Peyer's patch (tissue), 4 donors: ENCODE measurements around the gene KCNK18. TPM values are rescaled to one million over a fixed set of nuclear protein-coding genes. Genes with fewer than 3 reads are reported as not detected.

Experiments used
- DNase-seq, 3 donors: peaks; one replicate each; pipeline ENCODE4 v3.0.0-alpha.2; 2017 to 2019
- H3K27ac ChIP-seq, 4 donors: fragments of 200-600 bp; sonication (generic); one replicate each; pipeline ENCODE4 v1.5.1; 2016 to 2019
- H3K27me3 ChIP-seq, 2 donors: fragments of 200-600 bp; sonication (generic); one replicate each; pipeline ENCODE4 v1.5.1; 2019
- H3K36me3 ChIP-seq, 3 donors: fragments of 200-600 bp; sonication (generic); one replicate each; pipeline ENCODE4 v1.5.1; 2016 to 2019
- H3K4me1 ChIP-seq, 4 donors: fragments of 200-600 bp; sonication (generic); one replicate each; pipeline ENCODE4 v1.5.1; 2016 to 2019
- H3K4me3 ChIP-seq, 4 donors: fragments of 200-600 bp; sonication (generic); 1 replicate in 3 of 4; 2 replicates in 1 of 4; pipeline ENCODE4 v1.5.1; 2016 to 2019; ENCODE audit warnings: mild to moderate bottlenecking in 1 of 4
- H3K9me3 ChIP-seq, 4 donors: fragments of 200-600 bp; sonication (generic); one replicate each; pipeline ENCODE4 v1.5.1; 2016 to 2019; ENCODE audit warnings: mild to moderate bottlenecking in 1 of 4
- CTCF ChIP-seq, 6 experiments: fragments of 450-650 bp in 4 of 6; fragments of 200-600 bp in 2 of 6; sonication (generic) in 1 of 6; IDR thresholded peaks; one replicate each; pipeline ENCODE4 v1.5.1; 2017 to 2019; ENCODE audit warnings: antibody characterized with exemption in 6 of 6, mild to moderate bottlenecking in 3 of 6, moderate library complexity in 1 of 6
- POLR2A ChIP-seq, 2 donors: fragments of 450-650 bp; IDR thresholded peaks; one replicate each; pipeline ENCODE4 v1.5.1; 2017; ENCODE audit warnings: antibody characterized with exemption in 2 of 2, mild to moderate bottlenecking in 2 of 2, moderate library complexity in 2 of 2
- total RNA-seq, 4 donors: library from RNA; depleted of rRNA; stranded (reverse); fragments of >200 nt; gene quantifications; one replicate each; pipeline ENCODE4 v1.1.0, GENCODE V29; 2016

Gene KCNK18
- total RNA-seq, 4 donors from 2014 or later: not detected

- Histone ChIP-seq H3K4me1 (no peaks in the 10 kb centered on the region), H3K27me3 (no peaks in the 10 kb centered on the region), H3K36me3 (no peaks in the 10 kb centered on the region), H3K27ac (no peak overlapping the region), H3K9me3 (no peaks in the 10 kb centered on the region), H3K4me3 (no peak overlapping the region)
- TF ChIP-seq CTCF (IDR thresholded peaks at IDR 0.05) (no peak), POLR2A (IDR thresholded peaks at IDR 0.05) (no peak)
- no peak for DNase-seq
Observed at GRCh38 chr10:117204316-117204715, 7.0 kb downstream of the KCNK18 start.

GRCh38 chr10:117212176-117212575, 14.9 kb downstream of the KCNK18 start:
- DNase-seq: no peak
- Histone ChIP-seq H3K27ac (no peak overlapping the region), H3K36me3 (no peaks in the 10 kb centered on the region), H3K9me3 (peaks cover 0 to 6% (median 2%) of the 10 kb centered on the region in 4 donors), H3K4me3 (no peak overlapping the region), H3K27me3 (peaks cover 0 to 5% of the 10 kb centered on the region in 2 donors), H3K4me1 (peaks cover 0 to 9% (median 4%) of the 10 kb centered on the region in 4 donors)
- TF ChIP-seq POLR2A (IDR thresholded peaks at IDR 0.05) (no peak), CTCF (IDR thresholded peaks at IDR 0.05) (no peak)

GRCh38 chr10:117214401-117214800, 17.1 kb downstream of the KCNK18 start:
- DNase-seq: no peak
- no peaks in the 10 kb centered on the region for H3K36me3 ChIP-seq
- no peak overlapping the region for H3K27ac ChIP-seq
- H3K4me1 ChIP-seq: peaks cover 0 to 12% (median 4%) of the 10 kb centered on the region in 4 donors
- no peak overlapping the region for H3K4me3 ChIP-seq
- peaks cover 0 to 5% of the 10 kb centered on the region in 2 donors for H3K27me3 ChIP-seq
- no peak for TF ChIP-seq POLR2A (IDR thresholded peaks at IDR 0.05)
- no peak for TF ChIP-seq CTCF (IDR thresholded peaks at IDR 0.05)
- peaks cover 0 to 6% (median 2%) of the 10 kb centered on the region in 4 donors for H3K9me3 ChIP-seq

- H3K27ac ChIP-seq: no peak overlapping the region
- DNase-seq: no peak
- H3K27me3 ChIP-seq: peaks cover 0 to 5% of the 10 kb centered on the region in 2 donors
- H3K9me3 ChIP-seq: peaks cover 0 to 6% (median 2%) of the 10 kb centered on the region in 4 donors
- H3K4me3 ChIP-seq: no peak overlapping the region
- TF ChIP-seq POLR2A (IDR thresholded peaks at IDR 0.05) (no peak), CTCF (IDR thresholded peaks at IDR 0.05) (no peak)
- peaks cover 0 to 12% (median 4%) of the 10 kb centered on the region in 4 donors for H3K4me1 ChIP-seq
- H3K36me3 ChIP-seq: no peaks in the 10 kb centered on the region
Observed at GRCh38 chr10:117215079-117215478, 17.8 kb downstream of the KCNK18 start.

- Histone ChIP-seq H3K27ac (no peak overlapping the region), H3K27me3 (peaks cover 0 to 5% of the 10 kb centered on the region in 2 donors), H3K4me1 (peaks cover 0 to 12% (median 4%) of the 10 kb centered on the region in 4 donors), H3K4me3 (no peak overlapping the region), H3K9me3 (peaks cover 0 to 6% (median 2%) of the 10 kb centered on the region in 4 donors), H3K36me3 (no peaks in the 10 kb centered on the region)
- no peak for TF ChIP-seq CTCF (IDR thresholded peaks at IDR 0.05)
- TF ChIP-seq POLR2A (IDR thresholded peaks at IDR 0.05): no peak
- no peak for DNase-seq
Observed at GRCh38 chr10:117216028-117216427, 18.7 kb downstream of the KCNK18 start.
